ENCODE measurements around the gene PRRT1B.
A peak's percentile ranks its signal among the peaks of the same experiment; 100 is the strongest.
"Not testable (repeated sequence)": the region's sequence is repeated elsewhere in the genome, so short reads cannot be mapped to it uniquely, and the experiment has no call there.

The PRRT1B gene

GRCh38 chr9:131511416-131511815 is 33.9 kb upstream of the PRRT1B start:
- Histone ChIP-seq H3K4me2 (ENCODE audit: low read depth, low read length, poor library complexity, severe bottlenecking) (no peak overlapping the region), H3K79me2 (ENCODE audit: insufficient read depth, low read length) (no peaks in the 10 kb centered on the region), H2AFZ (ENCODE audit: low read depth, low read length, severe bottlenecking) (no peak overlapping the region), H3K36me3 (ENCODE audit: low read length) (peaks cover 6% of the 10 kb centered on the region), H3K27me3 (ENCODE audit: low read length) (no peaks in the 10 kb centered on the region), H3K9me2 (replicated peaks; ENCODE audit: insufficient read depth, low read length) (no peaks in the 10 kb centered on the region), H4K20me1 (ENCODE audit: low read depth, low read length) (no peaks in the 10 kb centered on the region), H3K4me3 (ENCODE audit: insufficient read depth, low read length, poor library complexity, severe bottlenecking) (no peak overlapping the region), H3K9me3 (ENCODE audit: insufficient read depth, low read length) (no peaks in the 10 kb centered on the region), H3K27ac (ENCODE audit: low read depth, low read length) (no peak overlapping the region), H3F3A (ENCODE audit: insufficient read depth) (0 out of 2 replicates have a peak, but pooled peaks cover 2% of the 10 kb centered on the region), H3K9ac (ENCODE audit: low read length) (no peak overlapping the region)
- TF ChIP-seq, protein P1, sequence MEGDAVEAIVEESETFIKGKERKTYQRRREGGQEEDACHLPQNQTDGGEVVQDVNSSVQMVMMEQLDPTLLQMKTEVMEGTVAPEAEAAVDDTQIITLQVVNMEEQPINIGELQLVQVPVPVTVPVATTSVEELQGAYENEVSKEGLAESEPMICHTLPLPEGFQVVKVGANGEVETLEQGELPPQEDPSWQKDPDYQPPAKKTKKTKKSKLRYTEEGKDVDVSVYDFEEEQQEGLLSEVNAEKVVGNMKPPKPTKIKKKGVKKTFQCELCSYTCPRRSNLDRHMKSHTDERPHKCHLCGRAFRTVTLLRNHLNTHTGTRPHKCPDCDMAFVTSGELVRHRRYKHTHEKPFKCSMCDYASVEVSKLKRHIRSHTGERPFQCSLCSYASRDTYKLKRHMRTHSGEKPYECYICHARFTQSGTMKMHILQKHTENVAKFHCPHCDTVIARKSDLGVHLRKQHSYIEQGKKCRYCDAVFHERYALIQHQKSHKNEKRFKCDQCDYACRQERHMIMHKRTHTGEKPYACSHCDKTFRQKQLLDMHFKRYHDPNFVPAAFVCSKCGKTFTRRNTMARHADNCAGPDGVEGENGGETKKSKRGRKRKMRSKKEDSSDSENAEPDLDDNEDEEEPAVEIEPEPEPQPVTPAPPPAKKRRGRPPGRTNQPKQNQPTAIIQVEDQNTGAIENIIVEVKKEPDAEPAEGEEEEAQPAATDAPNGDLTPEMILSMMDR (IDR thresholded peaks at IDR 0.05; ENCODE audit: insufficient read depth, low read length, poor library complexity, severe bottlenecking), result no peak
- no peak for TF ChIP-seq EZH2phosphoT487 (conservative IDR thresholded peaks at IDR 0.05; ENCODE audit: low read length)

DNA sequence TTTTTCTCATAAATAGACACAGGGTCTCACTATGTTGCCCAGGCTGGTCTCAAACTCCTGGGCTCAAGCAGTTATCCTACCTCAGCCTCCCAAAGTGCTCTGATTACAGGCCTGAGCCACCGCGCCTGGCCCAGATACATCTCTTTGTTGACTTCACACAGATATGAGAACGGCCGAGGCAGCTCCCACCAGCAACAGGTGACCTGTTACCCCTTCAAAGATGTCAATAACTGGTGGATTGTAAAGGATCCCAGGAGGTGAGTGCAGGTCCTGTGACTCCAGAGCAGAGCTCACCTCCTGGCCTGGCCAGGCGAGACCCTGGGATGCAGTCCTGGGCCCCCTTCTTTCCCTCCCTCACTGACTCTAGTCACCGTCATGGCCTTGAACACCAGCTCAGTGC is 33.4 kb upstream of the PRRT1B start:
- Histone ChIP-seq H3F3A (ENCODE audit: insufficient read depth) (0 out of 2 replicates have a peak, but pooled peaks cover 5% of the 10 kb centered on the region), H3K9me3 (ENCODE audit: insufficient read depth, low read length) (no peaks in the 10 kb centered on the region), H3K9ac (ENCODE audit: low read length) (no peak overlapping the region), H3K79me2 (ENCODE audit: insufficient read depth, low read length) (no peaks in the 10 kb centered on the region), H3K27me3 (ENCODE audit: low read length) (no peaks in the 10 kb centered on the region), H2AFZ (ENCODE audit: low read depth, low read length, severe bottlenecking) (no peak overlapping the region), H3K36me3 (ENCODE audit: low read length) (peaks cover 6% of the 10 kb centered on the region), H3K27ac (ENCODE audit: low read depth, low read length) (no peak overlapping the region), H3K9me2 (replicated peaks; ENCODE audit: insufficient read depth, low read length) (no peaks in the 10 kb centered on the region), H3K4me3 (ENCODE audit: insufficient read depth, low read length, poor library complexity, severe bottlenecking) (no peak overlapping the region), H3K4me2 (ENCODE audit: low read depth, low read length, poor library complexity, severe bottlenecking) (no peak overlapping the region), H4K20me1 (ENCODE audit: low read depth, low read length) (no peaks in the 10 kb centered on the region)
- no peak for TF ChIP-seq EZH2phosphoT487 (conservative IDR thresholded peaks at IDR 0.05; ENCODE audit: low read length)
- TF ChIP-seq, protein P1 (IDR thresholded peaks at IDR 0.05; ENCODE audit: insufficient read depth, low read length, poor library complexity, severe bottlenecking), result no peak

DNA sequence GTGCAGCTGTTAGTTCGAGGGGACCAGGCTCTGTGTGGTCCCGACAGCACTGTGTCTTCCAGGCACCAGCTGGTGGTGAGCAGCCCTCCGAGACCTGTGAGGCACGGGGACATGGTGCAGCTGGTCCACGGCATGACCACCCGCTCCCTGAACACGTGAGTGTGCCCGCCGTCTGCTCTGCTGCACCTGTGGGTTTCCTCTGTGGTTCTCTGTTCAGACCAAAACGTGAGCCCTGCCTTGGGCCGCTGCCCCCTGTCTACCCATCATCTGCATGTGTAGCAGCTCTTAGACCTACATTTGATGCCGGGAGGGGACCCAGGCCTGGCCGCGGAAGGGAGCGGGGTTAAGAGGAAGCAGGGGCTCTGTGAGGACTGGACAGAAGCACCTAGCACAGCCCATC is 32.1 kb upstream of the PRRT1B start:
- no peaks in the 10 kb centered on the region for H3K9me3 ChIP-seq (ENCODE audit: insufficient read depth, low read length)

DNA sequence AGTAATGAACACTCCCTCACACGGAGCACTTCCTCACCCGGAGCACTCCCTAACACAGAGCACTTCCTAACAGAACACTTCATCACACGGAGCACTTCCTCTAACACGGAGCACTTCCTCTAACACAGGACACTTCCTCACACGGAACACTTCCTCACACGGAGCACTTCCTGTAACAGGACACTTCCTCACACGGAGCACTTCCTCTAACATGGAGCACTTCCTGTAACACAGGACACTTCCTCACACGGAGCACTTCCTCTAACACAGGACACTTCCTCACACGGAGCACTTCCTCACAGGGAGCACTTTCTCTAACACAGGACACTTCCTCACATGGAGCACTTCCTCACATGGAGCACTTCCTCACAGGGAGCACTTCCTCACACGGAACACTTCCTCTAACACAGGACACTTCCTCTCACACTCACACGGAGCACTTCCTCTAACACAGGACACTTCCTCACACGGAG is 29.7 kb upstream of the PRRT1B start:
- not testable (repeated sequence) for H3K9me2 ChIP-seq (replicated peaks; ENCODE audit: insufficient read depth, low read length); H3K27me3 ChIP-seq (ENCODE audit: low read length); H3K36me3 ChIP-seq (ENCODE audit: low read length); H4K20me1 ChIP-seq (ENCODE audit: low read depth, low read length); H3F3A ChIP-seq (ENCODE audit: insufficient read depth); H3K9me3 ChIP-seq (ENCODE audit: insufficient read depth, low read length); H3K79me2 ChIP-seq (ENCODE audit: insufficient read depth, low read length); H3K4me2 ChIP-seq (ENCODE audit: low read depth, low read length, poor library complexity, severe bottlenecking); H2AFZ ChIP-seq (ENCODE audit: low read depth, low read length, severe bottlenecking); H3K9ac ChIP-seq (ENCODE audit: low read length); H3K4me3 ChIP-seq (ENCODE audit: insufficient read depth, low read length, poor library complexity, severe bottlenecking)
- H3K27ac ChIP-seq (ENCODE audit: low read depth, low read length), result peak overlapping the region; percentile 29; the same call in 1 of the 2 replicates

More for the DNA sequence above, 32.1 kb upstream of the PRRT1B start:
- H4K20me1 ChIP-seq (ENCODE audit: low read depth, low read length), result no peaks in the 10 kb centered on the region
- H3K27ac ChIP-seq (ENCODE audit: low read depth, low read length), result no peak overlapping the region
- no peak overlapping the region for H3K4me3 ChIP-seq (ENCODE audit: insufficient read depth, low read length, poor library complexity, severe bottlenecking)
- no peak for TF ChIP-seq EZH2phosphoT487 (conservative IDR thresholded peaks at IDR 0.05; ENCODE audit: low read length)
- TF ChIP-seq, protein P1 (IDR thresholded peaks at IDR 0.05; ENCODE audit: insufficient read depth, low read length, poor library complexity, severe bottlenecking), result no peak
- H3K4me2 ChIP-seq (ENCODE audit: low read depth, low read length, poor library complexity, severe bottlenecking), result no peak overlapping the region
- H3K79me2 ChIP-seq (ENCODE audit: insufficient read depth, low read length), result no peaks in the 10 kb centered on the region
- H3K9me2 ChIP-seq (replicated peaks; ENCODE audit: insufficient read depth, low read length), result no peaks in the 10 kb centered on the region
- no peak overlapping the region for H2AFZ ChIP-seq (ENCODE audit: low read depth, low read length, severe bottlenecking)
- no peak overlapping the region for H3K9ac ChIP-seq (ENCODE audit: low read length)
- peaks cover 6% of the 10 kb centered on the region for H3K36me3 ChIP-seq (ENCODE audit: low read length)
- H3K27me3 ChIP-seq (ENCODE audit: low read length), result no peaks in the 10 kb centered on the region
- H3F3A ChIP-seq (ENCODE audit: insufficient read depth), result 0 out of 2 replicates have a peak, but pooled peaks cover 6% of the 10 kb centered on the region
